Mesodermal cell (in vitro differentiated cells): ENCODE results near the gene TUBGCP2.
"Not testable (repeated sequence)": the region's sequence is repeated elsewhere in the genome, so short reads cannot be mapped to it uniquely, and the experiment has no call there.

Source experiments
- H3K27ac ChIP-seq: 2 replicates; pipeline ENCODE4 v1.7.0; 2013; ENCODE audit warnings: mild to moderate bottlenecking, low read depth, low read length, moderate library complexity; ENCODE audit not compliant: severe bottlenecking
- H3K36me3 ChIP-seq: 2 replicates; pipeline ENCODE4 v1.7.1; 2013; ENCODE audit warnings: mild to moderate bottlenecking, low read length, moderate library complexity; ENCODE audit not compliant: control insufficient read depth, insufficient read depth
- H3K4me1 ChIP-seq: one replicate; pipeline ENCODE4 v1.7.1; 2013; ENCODE audit warnings: mild to moderate bottlenecking, low read length; ENCODE audit not compliant: insufficient read depth, control insufficient read depth, poor library complexity, severe bottlenecking
- H3K4me3 ChIP-seq: 2 replicates; pipeline ENCODE4 v1.7.0; 2013; ENCODE audit warnings: low read length, control low read depth, mild to moderate bottlenecking; ENCODE audit not compliant: insufficient read depth, poor library complexity, severe bottlenecking; ENCODE audit errors: extremely low read depth
- H3K9me3 ChIP-seq: 2 replicates; pipeline ENCODE4 v1.7.1; 2013; ENCODE audit warnings: mild to moderate bottlenecking, low read length, moderate library complexity; ENCODE audit not compliant: control insufficient read depth
- WGBS, 2 experiments: methylation state at CpG; one replicate each; pipeline ENCODE4 v1.1.5; 2013; ENCODE audit warnings: missing lambda C conversion rate in 2 of 2; ENCODE audit not compliant: insufficient coverage in 2 of 2; 5-methylcytosine and 5-hydroxymethylcytosine counted together

Gene TUBGCP2

DNA sequence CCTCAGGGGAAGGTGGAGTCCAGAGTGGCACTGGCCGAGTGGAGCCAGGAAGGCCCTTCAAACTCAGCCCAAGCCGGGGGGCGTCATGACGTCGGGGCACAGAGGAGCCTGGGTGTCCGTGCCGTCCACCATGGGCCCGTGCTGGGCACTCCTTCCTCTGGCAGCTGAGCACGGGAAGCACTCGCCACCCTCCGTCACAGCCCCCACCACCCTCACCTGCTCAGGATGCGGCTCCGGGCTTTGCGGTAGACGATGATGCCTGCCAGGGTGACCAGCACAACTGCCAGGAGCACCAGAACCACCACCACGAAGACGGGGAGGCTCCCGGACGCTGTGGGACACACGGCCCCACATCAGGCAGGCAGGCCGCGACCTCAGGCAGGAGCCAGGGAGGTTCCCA is 40.1 kb downstream of the TUBGCP2 start:
- 91 to 92% methylated on average over 20 to 22 of the region's 22 CpGs for WGBS, 2 experiments
- H3K9me3 ChIP-seq, result no peaks in the 10 kb centered on the region
- H3K27ac ChIP-seq, result no peak overlapping the region
- H3K4me1 ChIP-seq, result peaks cover 5% of the 10 kb centered on the region
- H3K36me3 ChIP-seq, result no peaks in the 10 kb centered on the region
- H3K4me3 ChIP-seq, result no peak overlapping the region

GRCh38 chr10:133267829-133268228 is 40.8 kb downstream of the TUBGCP2 start:
- Histone ChIP-seq H3K4me1 (peaks cover 5% of the 10 kb centered on the region), H3K4me3 (no peak overlapping the region), H3K27ac (no peak overlapping the region), H3K36me3 (no peaks in the 10 kb centered on the region), H3K9me3 (no peaks in the 10 kb centered on the region)
- 91 to 93% methylated on average over 20 of the region's 22 CpGs for WGBS, 2 experiments

DNA sequence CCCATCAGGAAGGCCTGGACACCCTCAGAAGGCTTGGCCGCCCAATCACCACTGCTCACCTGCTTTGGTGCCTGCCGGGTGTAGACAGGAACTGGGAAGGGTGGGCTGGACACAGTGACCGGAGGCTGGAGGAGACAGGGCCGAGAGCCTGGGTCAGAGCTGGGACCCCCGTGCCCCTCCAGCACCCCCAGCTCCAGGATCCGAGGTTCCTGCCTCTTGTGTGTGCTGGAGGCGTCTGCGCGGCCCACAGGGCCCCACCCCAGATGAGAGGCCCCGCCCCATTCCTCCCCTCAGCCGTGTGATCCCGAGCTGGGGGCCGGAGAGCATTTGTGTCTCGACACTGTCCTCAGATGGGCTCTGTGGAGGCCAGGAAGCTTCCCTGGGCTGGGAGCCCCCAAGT is 41.4 kb downstream of the TUBGCP2 start:
- no peaks in the 10 kb centered on the region for H3K9me3 ChIP-seq
- 89 to 90% methylated on average over 11 to 13 of the region's 14 CpGs for WGBS, 2 experiments
- H3K27ac ChIP-seq, result no peak overlapping the region
- H3K4me3 ChIP-seq, result no peak overlapping the region
- H3K4me1 ChIP-seq, result peaks cover 6% of the 10 kb centered on the region
- no peaks in the 10 kb centered on the region for H3K36me3 ChIP-seq

- no peak overlapping the region for H3K27ac ChIP-seq
- no peaks in the 10 kb centered on the region for H3K9me3 ChIP-seq
- 93 to 95% methylated on average over 18 to 19 of the region's 21 CpGs for WGBS, 2 experiments
- no peak overlapping the region for H3K4me3 ChIP-seq
- H3K36me3 ChIP-seq, result no peaks in the 10 kb centered on the region
- H3K4me1 ChIP-seq, result peaks cover 10% of the 10 kb centered on the region
Observed at GRCh38 chr10:133266056-133266795, 42.4 kb downstream of the TUBGCP2 start.

- not testable (repeated sequence) for H3K36me3 ChIP-seq, H3K4me3 ChIP-seq, H3K9me3 ChIP-seq, H3K27ac ChIP-seq
- 89 to 96% methylated on average over 3 of the region's 10 CpGs for WGBS, 2 experiments
- H3K4me1 ChIP-seq, result peaks cover 14% of the 10 kb centered on the region
Observed at GRCh38 chr10:133265052-133265451, 43.6 kb downstream of the TUBGCP2 start.

DNA sequence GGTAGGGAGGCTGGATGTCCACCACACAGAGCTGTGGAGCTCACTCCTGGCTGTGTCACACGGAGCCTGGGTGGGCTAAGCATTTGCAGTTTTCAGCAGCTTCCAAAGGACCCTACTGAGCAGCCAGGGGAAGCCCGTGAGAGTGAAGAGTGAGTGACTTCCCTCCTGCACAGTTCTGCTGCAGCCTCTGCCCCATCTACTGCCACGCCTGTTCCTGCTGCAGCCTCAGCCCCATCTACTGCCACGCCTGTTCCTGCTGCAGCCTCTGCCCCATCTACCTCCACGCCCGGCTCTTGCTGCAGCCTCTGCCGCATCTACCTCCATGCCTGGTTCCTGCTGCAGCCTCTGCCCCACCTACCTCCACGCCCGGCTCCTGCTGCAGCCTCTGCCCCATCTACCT is 44.2 kb downstream of the TUBGCP2 start:
- H3K9me3 ChIP-seq, result no peaks in the 10 kb centered on the region
- H3K4me3 ChIP-seq, result no peak overlapping the region
- H3K36me3 ChIP-seq, result no peaks in the 10 kb centered on the region
- 84 to 90% methylated on average over 7 of the region's 9 CpGs for WGBS, 2 experiments
- H3K4me1 ChIP-seq, result peaks cover 14% of the 10 kb centered on the region
- no peak overlapping the region for H3K27ac ChIP-seq

DNA sequence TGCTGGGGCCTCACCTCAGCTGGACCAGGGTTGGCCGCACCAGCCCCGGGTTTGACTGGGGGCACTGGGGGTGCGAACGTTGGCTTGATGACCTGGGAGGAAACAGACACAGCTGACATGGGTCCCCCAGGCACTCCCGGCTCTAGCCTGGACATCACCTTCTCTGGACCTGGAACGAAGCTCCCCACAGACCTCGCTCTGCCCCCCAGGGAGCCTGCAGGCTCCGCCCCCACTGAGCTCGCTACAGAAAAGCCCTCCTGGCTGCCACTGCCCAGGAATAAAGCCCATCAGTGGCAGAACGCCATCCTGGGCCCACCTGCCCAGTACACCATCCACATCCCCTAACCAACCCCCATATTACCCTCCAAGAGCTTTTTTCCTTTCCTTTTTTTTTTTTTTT is 45.0 kb downstream of the TUBGCP2 start:
- 75 to 82% methylated on average over 5 to 9 of the region's 10 CpGs for WGBS, 2 experiments

DNA sequence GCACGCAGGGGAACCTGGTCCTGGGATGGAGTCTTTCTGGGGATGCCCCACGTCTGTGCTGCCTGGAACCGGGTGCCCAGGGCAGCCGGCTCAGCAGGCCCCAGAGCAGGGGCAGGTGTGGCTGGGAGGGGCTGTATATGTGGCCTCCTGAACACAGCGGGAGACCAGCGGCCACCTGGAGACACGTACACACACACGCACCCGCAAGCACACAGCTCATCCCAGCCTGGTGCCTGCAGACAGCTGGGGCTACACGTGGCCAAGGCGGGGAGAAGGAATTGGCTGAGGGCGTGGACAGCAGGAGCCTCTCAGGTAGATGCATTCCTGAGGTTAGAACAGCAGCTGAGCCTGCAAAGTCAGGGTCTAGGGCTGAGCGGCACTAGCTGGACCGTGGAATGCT is 46.0 kb downstream of the TUBGCP2 start:
- Histone ChIP-seq H3K4me1 (peaks cover 18% of the 10 kb centered on the region), H3K4me3 (peak overlapping the region; percentile 25), H3K36me3 (no peaks in the 10 kb centered on the region), H3K27ac (no peak overlapping the region), H3K9me3 (no peaks in the 10 kb centered on the region)
- WGBS, 2 experiments, result 92 to 93% methylated on average over 10 to 14 of the region's 14 CpGs

More for the DNA sequence above, 45.0 kb downstream of the TUBGCP2 start:
- H3K4me3 ChIP-seq, result no peak overlapping the region
- no peaks in the 10 kb centered on the region for H3K9me3 ChIP-seq
- H3K4me1 ChIP-seq, result peaks cover 17% of the 10 kb centered on the region
- H3K36me3 ChIP-seq, result no peaks in the 10 kb centered on the region
- no peak overlapping the region for H3K27ac ChIP-seq

- H3K27ac ChIP-seq, result no peak overlapping the region
- H3K36me3 ChIP-seq, result no peaks in the 10 kb centered on the region
- peaks cover 26% of the 10 kb centered on the region for H3K4me1 ChIP-seq
- WGBS, 2 experiments, result 0% methylated on average over 28 to 33 of the region's 79 CpGs
- no peaks in the 10 kb centered on the region for H3K9me3 ChIP-seq
- H3K4me3 ChIP-seq, result peak overlapping the region; percentile 57
Observed at GRCh38 chr10:133261726-133262325, 46.8 kb downstream of the TUBGCP2 start.

DNA sequence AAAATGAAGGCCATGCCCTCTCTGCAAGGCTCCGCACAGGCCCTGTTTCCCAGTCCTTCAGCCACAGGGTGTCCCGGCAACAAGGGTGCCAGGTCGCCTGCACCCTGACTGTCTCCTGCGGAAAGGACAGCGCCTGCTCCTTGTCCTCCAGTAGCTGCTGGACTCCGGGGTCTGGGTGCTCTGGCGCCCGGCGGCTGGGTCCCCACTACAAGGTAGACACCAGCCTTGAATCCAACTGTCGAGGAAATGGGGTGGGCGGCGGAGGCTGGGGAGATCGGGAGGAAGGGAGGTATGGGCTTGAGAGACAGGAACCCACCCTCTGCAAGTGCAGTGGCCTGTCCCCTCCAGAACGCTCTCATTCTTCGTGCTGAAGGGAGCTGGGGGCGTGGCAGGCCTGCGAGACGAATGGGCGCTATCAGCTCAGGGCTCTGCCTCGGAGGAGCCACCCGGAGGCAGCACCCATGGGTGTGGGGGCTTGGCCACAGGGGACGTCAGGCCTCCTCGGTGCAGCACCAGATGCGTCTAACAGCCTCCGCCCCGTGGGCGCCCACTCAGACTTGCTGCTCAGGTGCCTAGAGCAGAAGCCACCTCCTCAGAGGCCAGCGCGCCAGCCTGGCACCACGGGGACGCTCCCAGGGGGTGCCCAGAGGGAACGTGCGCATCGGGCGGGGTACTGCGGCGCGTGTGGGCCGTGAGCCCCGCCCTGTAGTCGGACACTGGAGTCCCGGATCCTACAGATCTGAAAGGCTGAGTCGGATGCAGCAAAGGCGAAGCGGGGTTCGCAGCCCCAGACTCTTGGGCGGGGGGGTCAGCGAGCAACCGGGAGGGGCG is 47.6 kb downstream of the TUBGCP2 start:
- Histone ChIP-seq H3K9me3 (no peaks in the 10 kb centered on the region), H3K27ac (no peak overlapping the region), H3K4me3 (peak overlapping the region; percentile 57), H3K36me3 (no peaks in the 10 kb centered on the region), H3K4me1 (peaks cover 26% of the 10 kb centered on the region)
- WGBS, 2 experiments, result 42 to 60% methylated on average over 22 to 46 of the region's 50 CpGs
